Gastrocnemius medialis (tissue), 4 donors: ENCODE data around the gene POLR2H. TPM values are rescaled to one million over a fixed set of nuclear protein-coding genes. Genes with fewer than 3 reads are reported as not detected.

Experiments used
- ATAC-seq, 2 donors: fragments of 150-250 bp; one replicate each; pipeline ENCODE4 v1.9.1; 2016
- DNase-seq, 2 donors: peaks; one replicate each; pipeline ENCODE4 v3.0.0-alpha.2; 2019
- H3K27ac ChIP-seq, 4 donors: fragments of 200-600 bp; sonication (generic); 1 replicate in 1 of 4; 2 replicates in 3 of 4; pipeline ENCODE4 v1.5.1; 2016 to 2018; ENCODE audit warnings: mild to moderate bottlenecking in 2 of 4, moderate library complexity in 1 of 4
- H3K27me3 ChIP-seq, 3 donors: fragments of 200-600 bp; sonication (generic) in 2 of 3; 1 replicate in 1 of 3; 2 replicates in 2 of 3; pipeline versions ENCODE4 v1.5.1 to v1.6.0; 2016 to 2019; ENCODE audit warnings: mild to moderate bottlenecking in 1 of 3, moderate library complexity in 1 of 3
- H3K36me3 ChIP-seq, 2 donors: fragments of 200-600 bp; sonication (generic) in 1 of 2; one replicate each; pipeline ENCODE4 v1.5.1; 2017 to 2018
- H3K4me1 ChIP-seq, 2 donors: fragments of 200-600 bp; sonication (generic) in 1 of 2; one replicate each; pipeline ENCODE4 v1.5.1; 2016 to 2017; ENCODE audit warnings: mild to moderate bottlenecking in 2 of 2
- H3K4me3 ChIP-seq, 4 donors: fragments of 200-600 bp; sonication (generic) in 3 of 4; 1 replicate in 1 of 4; 2 replicates in 3 of 4; pipeline ENCODE4 v1.5.1; 2016 to 2019; ENCODE audit warnings: mild to moderate bottlenecking in 2 of 4
- H3K9me3 ChIP-seq, 3 donors: fragments of 200-600 bp; sonication (generic) in 2 of 3; 1 replicate in 1 of 3; 2 replicates in 2 of 3; pipeline ENCODE4 v1.5.1; 2016 to 2019
- POLR2A ChIP-seq, 2 donors: fragments of 450-650 bp; IDR thresholded peaks; one replicate each; pipeline ENCODE4 v1.6.1; 2017; ENCODE audit warnings: antibody characterized with exemption in 2 of 2, mild to moderate bottlenecking in 2 of 2, moderate library complexity in 2 of 2
- in situ Hi-C, 4 donors: fragments of 200-750 bp; cut with MboI; loops; one replicate each; pipeline versions ENCODE4 v1.15.0 to v1.8.0; 2017; ENCODE audit warnings: low sequenced_read_pairs in 4 of 4
- intact Hi-C: fragments of 100-400 bp; cut with DNase I; formaldehyde crosslinking; loops from one replicate; pipeline ENCODE4 v1.15.1; 2023; ENCODE audit warnings: low total_unique reads
- total RNA-seq, 4 donors: library from RNA; depleted of rRNA; stranded (reverse); fragments of >200 nt; gene quantifications; one replicate each; pipeline versions ENCODE4 v1.1.0 to v1.2.3, GENCODE V29; 2016
- TF ChIP-seq, protein P1 (sequence below), 5 experiments: fragments of 450-650 bp in 3 of 5; fragments of 200-600 bp in 2 of 5; sonication (generic) in 2 of 5; IDR thresholded peaks in 4 of 5; conservative IDR thresholded peaks in 1 of 5; 1 replicate in 4 of 5; 2 replicates in 1 of 5; pipeline ENCODE4 v1.5.1; 2016 to 2019; ENCODE audit warnings: antibody characterized with exemption in 5 of 5, mild to moderate bottlenecking in 3 of 5, moderate library complexity in 3 of 5

The POLR2H gene
- total RNA-seq, 4 donors from 2014 or later, result 45.5 to 87.7 (median 53.0) TPM

DNA sequence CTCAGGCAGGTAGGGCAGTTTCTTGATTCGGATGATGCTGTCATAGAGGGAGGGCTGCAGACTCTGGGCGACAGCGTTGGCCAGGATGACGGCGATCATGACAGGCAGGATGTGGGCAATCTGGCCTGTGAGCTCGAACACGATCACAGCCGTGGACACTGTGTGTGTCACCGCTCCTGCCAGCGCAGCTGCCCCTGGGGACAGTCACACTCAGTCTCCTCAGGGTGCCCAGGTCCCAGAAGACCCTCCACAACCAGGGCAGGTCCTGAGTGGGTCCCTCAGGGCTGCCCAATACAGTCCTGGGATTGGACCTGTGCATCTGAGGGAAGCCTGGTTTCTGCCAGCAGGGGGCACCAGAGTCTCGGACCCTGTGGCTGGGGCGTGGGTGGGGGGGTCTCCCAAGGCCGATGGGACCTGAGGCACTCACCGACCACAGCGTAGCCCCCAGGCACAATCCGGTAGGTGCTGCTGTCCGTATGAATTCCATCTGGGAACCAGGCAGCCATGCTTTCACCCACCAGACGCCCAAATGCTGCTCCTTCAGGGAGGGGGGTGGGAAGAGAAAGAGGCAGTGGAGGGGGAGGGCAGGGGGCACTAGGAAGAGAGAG is 7.3 kb upstream of the POLR2H start:
- no peaks in the 10 kb centered on the region for H3K9me3 ChIP-seq
- H3K36me3 ChIP-seq, result no peaks in the 10 kb centered on the region
- H3K27me3 ChIP-seq, result no peaks in the 10 kb centered on the region
- DNase-seq, result no peak
- peak in 1 of 2 donors; percentile 27 for ATAC-seq
- in situ Hi-C loops (loop anchor here in 3 of 4 donors (25.0 kb wide), 3 partner anchors 408 to 458 kb away; partner anchors contain the start of gene VPS8 (in 1 of the 3)), intact Hi-C loops (no loop called here)
- H3K27ac ChIP-seq, result no peak overlapping the region
- no peaks in the 10 kb centered on the region for H3K4me1 ChIP-seq
- H3K4me3 ChIP-seq, result no peak overlapping the region
- TF ChIP-seq POLR2A (IDR thresholded peaks at IDR 0.05), result no peak
- TF ChIP-seq, protein P1, sequence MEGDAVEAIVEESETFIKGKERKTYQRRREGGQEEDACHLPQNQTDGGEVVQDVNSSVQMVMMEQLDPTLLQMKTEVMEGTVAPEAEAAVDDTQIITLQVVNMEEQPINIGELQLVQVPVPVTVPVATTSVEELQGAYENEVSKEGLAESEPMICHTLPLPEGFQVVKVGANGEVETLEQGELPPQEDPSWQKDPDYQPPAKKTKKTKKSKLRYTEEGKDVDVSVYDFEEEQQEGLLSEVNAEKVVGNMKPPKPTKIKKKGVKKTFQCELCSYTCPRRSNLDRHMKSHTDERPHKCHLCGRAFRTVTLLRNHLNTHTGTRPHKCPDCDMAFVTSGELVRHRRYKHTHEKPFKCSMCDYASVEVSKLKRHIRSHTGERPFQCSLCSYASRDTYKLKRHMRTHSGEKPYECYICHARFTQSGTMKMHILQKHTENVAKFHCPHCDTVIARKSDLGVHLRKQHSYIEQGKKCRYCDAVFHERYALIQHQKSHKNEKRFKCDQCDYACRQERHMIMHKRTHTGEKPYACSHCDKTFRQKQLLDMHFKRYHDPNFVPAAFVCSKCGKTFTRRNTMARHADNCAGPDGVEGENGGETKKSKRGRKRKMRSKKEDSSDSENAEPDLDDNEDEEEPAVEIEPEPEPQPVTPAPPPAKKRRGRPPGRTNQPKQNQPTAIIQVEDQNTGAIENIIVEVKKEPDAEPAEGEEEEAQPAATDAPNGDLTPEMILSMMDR (IDR thresholded peaks at IDR 0.05 in 4 of 5, conservative IDR thresholded peaks at IDR 0.05 in 1 of 5), result peak; percentile 49 to 81 (median 61)

DNA sequence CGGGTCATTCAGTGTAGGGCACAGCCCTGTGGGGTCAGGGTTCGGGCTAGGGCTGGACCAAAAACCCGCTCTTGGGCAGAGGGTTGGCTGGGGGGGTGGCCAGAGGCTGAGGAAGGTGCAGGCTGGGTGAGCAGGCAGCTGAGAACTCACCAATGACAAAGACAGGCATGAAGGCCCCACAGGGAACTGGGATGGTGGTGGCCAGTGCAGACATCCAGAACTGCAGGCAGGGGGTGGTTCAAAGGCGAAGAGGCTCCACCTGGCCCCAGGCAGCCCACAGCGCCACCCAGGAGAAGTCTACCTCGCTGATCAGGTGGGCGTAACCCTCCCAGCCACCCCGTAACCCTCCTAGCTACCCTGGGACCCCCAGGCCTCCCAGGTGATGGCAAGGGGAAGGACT is 6.8 kb upstream of the POLR2H start:
- H3K27me3 ChIP-seq, result no peaks in the 10 kb centered on the region
- no peaks in the 10 kb centered on the region for H3K36me3 ChIP-seq
- intact Hi-C loops (no loop called here), in situ Hi-C loops (loop anchor here in 3 of 4 donors (25.0 kb wide), 3 partner anchors 408 to 458 kb away; partner anchors contain the start of gene VPS8 (in 1 of the 3))
- H3K4me3 ChIP-seq, result no peak overlapping the region
- H3K27ac ChIP-seq, result no peak overlapping the region
- H3K4me1 ChIP-seq, result no peaks in the 10 kb centered on the region
- TF ChIP-seq POLR2A (IDR thresholded peaks at IDR 0.05), result no peak
- TF ChIP-seq, protein P1 (IDR thresholded peaks at IDR 0.05 in 4 of 5, conservative IDR thresholded peaks at IDR 0.05 in 1 of 5), result no peak
- no peak for ATAC-seq
- no peaks in the 10 kb centered on the region for H3K9me3 ChIP-seq
- no peak for DNase-seq

DNA sequence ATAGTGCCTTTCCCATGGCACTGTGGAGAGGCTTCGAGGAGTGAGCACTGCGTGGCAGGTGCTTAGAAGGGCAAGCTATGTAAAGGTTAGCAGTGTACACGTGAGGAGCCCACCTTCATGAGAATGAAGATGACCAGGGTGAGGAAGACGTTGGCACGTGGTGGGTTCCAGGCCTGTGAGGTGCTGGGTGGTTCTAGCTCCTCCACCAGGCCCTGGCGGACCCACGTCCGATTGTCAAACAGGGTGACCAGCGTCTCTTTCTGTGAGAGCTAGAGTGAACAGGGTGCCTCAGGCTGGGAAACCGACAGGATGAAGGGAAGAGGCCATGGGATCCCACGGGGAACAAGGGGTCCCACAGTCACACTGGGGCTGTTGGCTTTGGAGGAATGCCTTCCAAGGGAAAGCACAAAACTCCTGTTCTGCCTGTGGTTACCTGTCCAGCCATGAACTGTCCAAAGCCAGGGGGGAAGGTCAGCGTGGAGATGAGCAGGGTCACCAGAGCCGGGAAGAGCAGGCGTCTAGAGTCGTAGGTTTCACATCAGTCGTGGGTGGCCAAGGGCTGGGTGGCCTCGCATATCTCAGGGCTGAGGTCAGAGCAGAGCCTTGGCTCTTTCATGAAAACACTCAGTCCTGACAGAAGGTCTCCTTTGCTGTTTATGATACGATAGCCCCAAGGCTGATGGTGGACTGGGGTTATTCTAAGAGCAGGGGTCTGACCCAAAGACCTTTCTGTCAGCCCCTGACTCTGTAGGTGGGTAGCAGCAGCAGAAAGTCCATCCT is 6.1 kb upstream of the POLR2H start:
- intact Hi-C loops, result no loop called here
- ATAC-seq (no peak), DNase-seq (no peak)
- no peaks in the 10 kb centered on the region for H3K9me3 ChIP-seq
- peaks cover 0 to 1% of the 10 kb centered on the region in 2 donors for H3K4me1 ChIP-seq
- H3K27ac ChIP-seq, result no peak overlapping the region
- no peak overlapping the region for H3K4me3 ChIP-seq
- TF ChIP-seq, protein P1 (IDR thresholded peaks at IDR 0.05 in 4 of 5, conservative IDR thresholded peaks at IDR 0.05 in 1 of 5), result no peak
- TF ChIP-seq POLR2A (IDR thresholded peaks at IDR 0.05), result no peak
- H3K36me3 ChIP-seq, result no peaks in the 10 kb centered on the region
- no peaks in the 10 kb centered on the region for H3K27me3 ChIP-seq
- in situ Hi-C loops, result loop anchor here in 3 of 4 donors (25.0 kb wide), 3 partner anchors 407 to 457 kb away; partner anchors contain the start of gene VPS8 (in 1 of the 3)

DNA sequence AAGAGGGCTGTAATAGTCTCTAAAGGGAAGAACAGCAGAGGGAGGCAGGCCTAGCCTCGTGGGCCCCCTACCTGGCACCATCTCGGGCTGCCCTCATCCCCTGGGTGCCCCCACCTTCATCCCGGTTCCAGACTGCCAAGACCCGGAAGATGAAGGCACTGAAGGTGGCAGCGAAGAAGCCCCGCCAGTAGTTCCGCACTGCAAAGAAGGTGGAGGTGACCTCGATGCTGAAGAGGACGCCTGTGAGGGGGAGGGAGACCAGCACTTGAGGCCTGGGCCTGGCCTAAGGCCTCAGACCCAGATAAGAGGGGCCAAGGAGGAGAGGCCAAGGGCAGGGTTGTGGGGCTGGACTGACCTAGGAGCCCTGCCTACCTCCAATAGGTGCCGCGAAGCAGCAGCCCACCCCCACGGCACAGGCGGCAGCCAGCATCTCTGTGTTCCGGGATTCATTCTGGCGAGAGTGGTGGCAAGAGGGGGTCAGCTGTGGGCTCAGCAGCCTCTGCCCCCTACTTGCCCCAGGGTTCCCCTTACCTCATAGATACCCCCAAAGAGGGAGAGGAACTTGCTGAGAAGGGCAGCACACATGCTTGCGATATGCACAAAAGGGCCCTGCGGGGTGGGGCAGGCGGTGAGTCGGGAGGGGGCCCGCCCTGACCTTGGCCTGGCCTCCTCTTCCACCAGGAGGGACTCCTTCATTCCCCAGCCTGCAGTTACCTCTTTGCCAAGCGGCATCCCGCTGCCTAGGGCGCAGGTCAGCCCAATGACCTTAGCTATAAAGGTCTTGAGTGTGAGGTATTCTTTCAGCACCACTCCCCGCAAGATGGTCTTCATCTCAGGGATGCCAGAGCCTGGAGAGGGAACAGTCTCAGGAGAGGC is 4.0 kb upstream of the POLR2H start:
- Histone ChIP-seq H3K36me3 (no peaks in the 10 kb centered on the region), H3K9me3 (no peaks in the 10 kb centered on the region), H3K4me1 (peaks cover 4 to 12% of the 10 kb centered on the region in 2 donors), H3K27me3 (no peaks in the 10 kb centered on the region), H3K27ac (no peak overlapping the region), H3K4me3 (no peak overlapping the region)
- DNase-seq, result no peak
- in situ Hi-C loops (loop anchor here in 3 of 4 donors (25.0 kb wide), 3 partner anchors 405 to 455 kb away; partner anchors contain the start of gene VPS8 (in 1 of the 3)), intact Hi-C loops (no loop called here)
- TF ChIP-seq, protein P1 (IDR thresholded peaks at IDR 0.05 in 4 of 5, conservative IDR thresholded peaks at IDR 0.05 in 1 of 5), result no peak
- TF ChIP-seq POLR2A (IDR thresholded peaks at IDR 0.05), result no peak
- no peak for ATAC-seq
